ENCODE data around the gene DCDC2B.

The DCDC2B gene

DNA sequence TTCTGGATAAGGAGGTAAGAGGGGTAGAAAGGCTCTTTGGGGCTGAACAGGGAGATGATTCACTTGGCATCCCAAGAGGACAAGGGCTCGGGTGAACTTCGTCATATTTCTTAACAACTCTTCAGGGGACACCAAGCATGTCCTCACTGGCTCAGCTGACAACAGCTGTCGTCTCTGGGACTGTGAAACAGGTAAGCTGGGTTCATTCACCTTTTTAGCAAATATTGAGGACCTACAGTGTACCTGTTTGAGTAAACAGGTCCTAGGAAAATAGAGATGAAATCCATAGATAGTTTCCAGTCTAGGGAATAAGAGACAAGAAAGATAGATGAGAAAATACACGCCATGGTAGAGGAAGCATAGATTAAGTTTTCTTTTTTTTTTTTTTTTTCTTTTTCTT, 15.4 kb downstream of the DCDC2B start:
- no peaks in the 10 kb centered on the region for H3K27me3 ChIP-seq (ENCODE audit: insufficient read depth, poor library complexity, severe bottlenecking)
- TF ChIP-seq CTCF (IDR thresholded peaks at IDR 0.05; ENCODE audit: insufficient read depth, low read length) (no peak), GABPA (IDR thresholded peaks at IDR 0.05; ENCODE audit: low read depth) (no peak)
- H3K4me3 ChIP-seq (replicated peaks; ENCODE audit: insufficient read depth, low read length), result no peak overlapping the region
- DNase-seq (ENCODE audit: low read depth in 1 of 2, low spot score in 1 of 2), result no peak
- H3K27ac ChIP-seq (replicated peaks), result no peak overlapping the region

DNA sequence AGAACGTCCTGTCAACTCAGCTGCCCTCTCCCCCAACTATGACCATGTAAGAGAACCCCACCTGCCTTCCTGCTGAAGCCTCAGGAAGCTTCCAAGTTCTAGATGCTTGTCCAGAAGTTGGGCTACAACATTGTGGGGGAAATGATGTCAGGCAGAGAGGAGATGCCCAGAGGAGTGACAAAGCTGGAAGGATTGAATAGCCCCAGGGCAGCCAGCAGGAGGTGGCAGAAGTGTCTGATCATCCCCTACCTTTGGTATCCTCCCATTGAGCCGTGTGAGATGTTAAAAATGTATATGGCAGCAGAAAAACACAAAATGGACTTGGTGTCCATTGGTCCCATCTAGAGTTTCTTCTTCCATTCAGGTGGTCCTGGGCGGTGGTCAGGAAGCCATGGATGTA, 19.9 kb downstream of the DCDC2B start:
- Histone ChIP-seq H3K4me3 (replicated peaks; ENCODE audit: insufficient read depth, low read length) (no peak overlapping the region), H3K27ac (replicated peaks) (no peak overlapping the region), H3K27me3 (ENCODE audit: insufficient read depth, poor library complexity, severe bottlenecking) (no peaks in the 10 kb centered on the region)
- TF ChIP-seq SPI1 (IDR thresholded peaks at IDR 0.05; ENCODE audit: borderline replicate concordance, low read depth) (no peak), CTCF (IDR thresholded peaks at IDR 0.05; ENCODE audit: insufficient read depth, low read length) (no peak), GABPA (IDR thresholded peaks at IDR 0.05; ENCODE audit: low read depth) (no peak), POLR2AphosphoS5 (IDR thresholded peaks at IDR 0.05; ENCODE audit: low read depth) (no peak)
- TF ChIP-seq, protein P1, sequence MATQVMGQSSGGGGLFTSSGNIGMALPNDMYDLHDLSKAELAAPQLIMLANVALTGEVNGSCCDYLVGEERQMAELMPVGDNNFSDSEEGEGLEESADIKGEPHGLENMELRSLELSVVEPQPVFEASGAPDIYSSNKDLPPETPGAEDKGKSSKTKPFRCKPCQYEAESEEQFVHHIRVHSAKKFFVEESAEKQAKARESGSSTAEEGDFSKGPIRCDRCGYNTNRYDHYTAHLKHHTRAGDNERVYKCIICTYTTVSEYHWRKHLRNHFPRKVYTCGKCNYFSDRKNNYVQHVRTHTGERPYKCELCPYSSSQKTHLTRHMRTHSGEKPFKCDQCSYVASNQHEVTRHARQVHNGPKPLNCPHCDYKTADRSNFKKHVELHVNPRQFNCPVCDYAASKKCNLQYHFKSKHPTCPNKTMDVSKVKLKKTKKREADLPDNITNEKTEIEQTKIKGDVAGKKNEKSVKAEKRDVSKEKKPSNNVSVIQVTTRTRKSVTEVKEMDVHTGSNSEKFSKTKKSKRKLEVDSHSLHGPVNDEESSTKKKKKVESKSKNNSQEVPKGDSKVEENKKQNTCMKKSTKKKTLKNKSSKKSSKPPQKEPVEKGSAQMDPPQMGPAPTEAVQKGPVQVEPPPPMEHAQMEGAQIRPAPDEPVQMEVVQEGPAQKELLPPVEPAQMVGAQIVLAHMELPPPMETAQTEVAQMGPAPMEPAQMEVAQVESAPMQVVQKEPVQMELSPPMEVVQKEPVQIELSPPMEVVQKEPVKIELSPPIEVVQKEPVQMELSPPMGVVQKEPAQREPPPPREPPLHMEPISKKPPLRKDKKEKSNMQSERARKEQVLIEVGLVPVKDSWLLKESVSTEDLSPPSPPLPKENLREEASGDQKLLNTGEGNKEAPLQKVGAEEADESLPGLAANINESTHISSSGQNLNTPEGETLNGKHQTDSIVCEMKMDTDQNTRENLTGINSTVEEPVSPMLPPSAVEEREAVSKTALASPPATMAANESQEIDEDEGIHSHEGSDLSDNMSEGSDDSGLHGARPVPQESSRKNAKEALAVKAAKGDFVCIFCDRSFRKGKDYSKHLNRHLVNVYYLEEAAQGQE (IDR thresholded peaks at IDR 0.05; ENCODE audit: insufficient replicate concordance, low read depth), result no peak
- DNase-seq (ENCODE audit: low read depth in 1 of 2, low spot score in 1 of 2), result no peak

GRCh38 chr1:32231843-32232432, 23.0 kb downstream of the DCDC2B start:
- no peak for DNase-seq (ENCODE audit: low read depth in 1 of 2, low spot score in 1 of 2)
- Histone ChIP-seq H3K27me3 (ENCODE audit: insufficient read depth, poor library complexity, severe bottlenecking) (no peaks in the 10 kb centered on the region), H3K27ac (replicated peaks) (no peak overlapping the region), H3K4me3 (replicated peaks; ENCODE audit: insufficient read depth, low read length) (no peak overlapping the region)
- TF ChIP-seq, protein P1 (IDR thresholded peaks at IDR 0.05; ENCODE audit: insufficient replicate concordance, low read depth), result no peak
- TF ChIP-seq SPI1 (IDR thresholded peaks at IDR 0.05; ENCODE audit: borderline replicate concordance, low read depth), result no peak
- TF ChIP-seq POLR2AphosphoS5 (IDR thresholded peaks at IDR 0.05; ENCODE audit: low read depth), result no peak
- no peak for TF ChIP-seq GABPA (IDR thresholded peaks at IDR 0.05; ENCODE audit: low read depth)
- TF ChIP-seq CTCF (IDR thresholded peaks at IDR 0.05; ENCODE audit: insufficient read depth, low read length), result no peak

Measured in HL-60 (cell line).